Gastrocnemius medialis (tissue), 4 donors: ENCODE data around the gene ARID1B.

Source experiments
- CTCF ChIP-seq, 5 experiments: fragments of 450-650 bp in 3 of 5; fragments of 200-600 bp in 2 of 5; sonication (generic) in 2 of 5; IDR thresholded peaks in 4 of 5; conservative IDR thresholded peaks in 1 of 5; 1 replicate in 4 of 5; 2 replicates in 1 of 5; pipeline ENCODE4 v1.5.1; 2016 to 2019; ENCODE audit warnings: antibody characterized with exemption in 5 of 5, mild to moderate bottlenecking in 3 of 5, moderate library complexity in 3 of 5
- POLR2A ChIP-seq, 2 donors: fragments of 450-650 bp; IDR thresholded peaks; one replicate each; pipeline ENCODE4 v1.6.1; 2017; ENCODE audit warnings: antibody characterized with exemption in 2 of 2, mild to moderate bottlenecking in 2 of 2, moderate library complexity in 2 of 2

- no peak for TF ChIP-seq CTCF (IDR thresholded peaks at IDR 0.05 in 4 of 5, conservative IDR thresholded peaks at IDR 0.05 in 1 of 5)
- TF ChIP-seq POLR2A (IDR thresholded peaks at IDR 0.05), result no peak
Measured at GRCh38 chr6:156853733-156854132, 76.6 kb downstream of the ARID1B start.
